Activated naive CD8-positive, alpha-beta T cell treated with anti-CD3 and anti-CD28 coated beads for 36 hours (primary cell): ENCODE measurements around the gene PRR19. TPM values are rescaled to one million over a fixed set of nuclear protein-coding genes. Genes with fewer than 3 reads are reported as not detected.
A peak's percentile ranks its signal among the peaks of the same experiment; 100 is the strongest.

ENCODE experiments used
- DNase-seq: peaks from one replicate; pipeline ENCODE4 v3.0.0; 2021
- H3K27ac Mint-ChIP-seq: one replicate; pipeline ENCODE4 v1.8.0; 2022; ENCODE audit warnings: mild to moderate bottlenecking, moderate library complexity, mixed read lengths
- H3K27me3 Mint-ChIP-seq: one replicate; pipeline ENCODE4 v1.8.0; 2022; ENCODE audit warnings: mild to moderate bottlenecking, mixed read lengths
- H3K36me3 Mint-ChIP-seq: one replicate; pipeline ENCODE4 v1.8.0; 2021; ENCODE audit warnings: mild to moderate bottlenecking, mixed read lengths
- H3K4me1 Mint-ChIP-seq: one replicate; pipeline ENCODE4 v1.8.0; 2021; ENCODE audit warnings: mixed read lengths
- H3K4me3 Mint-ChIP-seq: one replicate; pipeline ENCODE4 v1.8.0; 2022; ENCODE audit warnings: mild to moderate bottlenecking, moderate library complexity, mixed read lengths
- H3K9me3 Mint-ChIP-seq: one replicate; pipeline ENCODE4 v1.8.0; 2022; ENCODE audit warnings: mixed read lengths
- total RNA-seq, 2 experiments: library from RNA; stranded (reverse); gene quantifications; one replicate each; pipeline ENCODE4 v1.2.3, GENCODE V29; 2021

Gene PRR19
- total RNA-seq, 2 experiments from 2014 or later: 0.52 to 0.92 TPM

DNA sequence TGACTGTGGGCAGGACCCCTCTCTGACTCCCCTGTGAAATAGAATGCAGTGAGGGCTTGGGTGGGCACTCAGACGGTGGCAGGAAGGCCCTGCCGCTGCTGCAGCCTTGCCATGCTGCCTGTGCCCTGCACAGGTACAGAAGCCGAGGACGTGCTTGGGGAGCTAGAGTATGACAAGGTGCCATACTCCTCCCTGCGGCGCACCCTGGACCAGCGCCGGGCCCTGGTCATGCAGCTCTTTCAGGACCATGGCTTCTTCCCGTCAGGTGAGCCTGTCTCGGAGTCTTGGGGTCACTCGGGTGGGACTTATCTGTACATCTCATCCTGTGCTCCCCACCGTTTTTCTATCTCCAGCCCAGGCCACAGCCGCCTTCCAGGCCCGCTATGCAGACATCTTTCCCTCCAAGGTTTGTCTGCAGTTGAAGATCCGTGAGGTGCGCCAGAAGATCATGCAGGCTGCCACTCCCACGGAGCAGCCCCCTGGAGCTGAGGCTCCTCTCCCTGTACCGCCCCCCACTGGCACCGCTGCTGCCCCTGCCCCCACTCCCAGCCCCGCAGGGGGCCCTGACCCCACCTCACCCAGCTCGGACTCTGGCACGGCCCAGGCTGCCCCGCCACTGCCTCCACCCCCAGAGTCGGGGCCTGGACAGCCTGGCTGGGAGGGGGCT lies 7.3 kb upstream of the PRR19 start:
- no peak overlapping the region for H3K27ac Mint-ChIP-seq
- H3K4me1 Mint-ChIP-seq: peaks cover 4% of the 10 kb centered on the region
- H3K9me3 Mint-ChIP-seq: no peaks in the 10 kb centered on the region
- H3K4me3 Mint-ChIP-seq: no peak overlapping the region
- no peaks in the 10 kb centered on the region for H3K27me3 Mint-ChIP-seq
- no peak for DNase-seq
- peaks cover 12% of the 10 kb centered on the region for H3K36me3 Mint-ChIP-seq

- no peaks in the 10 kb centered on the region for H3K9me3 Mint-ChIP-seq
- peaks cover 4% of the 10 kb centered on the region for H3K4me1 Mint-ChIP-seq
- no peak overlapping the region for H3K27ac Mint-ChIP-seq
- H3K27me3 Mint-ChIP-seq: no peaks in the 10 kb centered on the region
- H3K36me3 Mint-ChIP-seq: peaks cover 12% of the 10 kb centered on the region
- no peak overlapping the region for H3K4me3 Mint-ChIP-seq
- no peak for DNase-seq
These were observed 6.6 kb upstream of the PRR19 start for GRCh38 chr19:42295342-42295741.

GRCh38 chr19:42295831-42296525 lies 6.0 kb upstream of the PRR19 start:
- H3K36me3 Mint-ChIP-seq: peaks cover 13% of the 10 kb centered on the region
- H3K4me3 Mint-ChIP-seq: no peak overlapping the region
- H3K27ac Mint-ChIP-seq: peak overlapping the region; percentile 48
- peak; percentile 86 for DNase-seq
- H3K27me3 Mint-ChIP-seq: no peaks in the 10 kb centered on the region
- H3K4me1 Mint-ChIP-seq: peaks cover 4% of the 10 kb centered on the region
- H3K9me3 Mint-ChIP-seq: no peaks in the 10 kb centered on the region

- Mint-ChIP-seq H3K4me3 (no peak overlapping the region), H3K27ac (no peak overlapping the region), H3K9me3 (no peaks in the 10 kb centered on the region), H3K4me1 (peaks cover 10% of the 10 kb centered on the region), H3K27me3 (no peaks in the 10 kb centered on the region), H3K36me3 (peaks cover 9% of the 10 kb centered on the region)
- DNase-seq: no peak
These were observed 4.9 kb upstream of the PRR19 start for GRCh38 chr19:42297039-42297438.

- H3K27me3 Mint-ChIP-seq: no peaks in the 10 kb centered on the region
- H3K4me3 Mint-ChIP-seq: peak overlapping the region; percentile 84
- no peaks in the 10 kb centered on the region for H3K9me3 Mint-ChIP-seq
- peaks cover 16% of the 10 kb centered on the region for H3K4me1 Mint-ChIP-seq
- no peak for DNase-seq
- H3K36me3 Mint-ChIP-seq: peaks cover 3% of the 10 kb centered on the region
- H3K27ac Mint-ChIP-seq: peak overlapping the region; percentile 90
These were observed 1.2 kb downstream of the PRR19 start for GRCh38 chr19:42303101-42303464.

GRCh38 chr19:42303876-42304275 lies 1.9 kb downstream of the PRR19 start:
- peaks cover 3% of the 10 kb centered on the region for H3K36me3 Mint-ChIP-seq
- no peak for DNase-seq
- peaks cover 16% of the 10 kb centered on the region for H3K4me1 Mint-ChIP-seq
- no peaks in the 10 kb centered on the region for H3K9me3 Mint-ChIP-seq
- H3K4me3 Mint-ChIP-seq: no peak overlapping the region
- no peak overlapping the region for H3K27ac Mint-ChIP-seq
- H3K27me3 Mint-ChIP-seq: no peaks in the 10 kb centered on the region

GRCh38 chr19:42306646-42307045 lies 4.7 kb downstream of the PRR19 start:
- Mint-ChIP-seq H3K27me3 (peaks cover 10% of the 10 kb centered on the region), H3K4me3 (no peak overlapping the region)

DNA sequence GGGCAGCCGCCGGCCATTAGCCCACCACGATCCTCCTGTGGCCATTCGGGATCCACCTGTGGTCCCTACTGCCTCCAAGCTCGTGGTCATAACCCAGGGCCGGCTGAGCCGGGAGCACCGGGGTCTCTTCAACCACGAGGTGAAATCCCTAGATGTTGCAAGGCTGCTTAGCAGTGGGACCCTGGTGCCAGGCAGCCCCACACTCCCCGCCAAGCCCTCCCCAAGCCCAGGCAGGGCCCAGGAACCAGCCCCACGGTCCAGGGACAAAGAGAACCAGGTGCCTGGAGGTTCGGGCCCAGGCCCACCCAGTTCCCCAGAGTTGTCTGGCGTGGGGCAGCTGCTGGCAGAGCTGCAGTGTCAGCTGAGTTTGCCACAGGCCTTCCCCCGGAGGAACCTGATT lies 7.8 kb downstream of the PRR19 start:
- Mint-ChIP-seq H3K36me3 (no peaks in the 10 kb centered on the region), H3K27ac (no peak overlapping the region), H3K4me1 (peaks cover 10% of the 10 kb centered on the region), H3K4me3 (no peak overlapping the region), H3K9me3 (no peaks in the 10 kb centered on the region), H3K27me3 (peaks cover 40% of the 10 kb centered on the region)
- DNase-seq: no peak

More at GRCh38 chr19:42306646-42307045, 4.7 kb downstream of the PRR19 start:
- H3K36me3 Mint-ChIP-seq: no peaks in the 10 kb centered on the region
- DNase-seq: no peak
- H3K9me3 Mint-ChIP-seq: no peaks in the 10 kb centered on the region
- H3K27ac Mint-ChIP-seq: no peak overlapping the region
- peaks cover 12% of the 10 kb centered on the region for H3K4me1 Mint-ChIP-seq

- H3K4me1 Mint-ChIP-seq: peaks cover 12% of the 10 kb centered on the region
These were observed 9.7 kb downstream of the PRR19 start for GRCh38 chr19:42311657-42312056.

DNA sequence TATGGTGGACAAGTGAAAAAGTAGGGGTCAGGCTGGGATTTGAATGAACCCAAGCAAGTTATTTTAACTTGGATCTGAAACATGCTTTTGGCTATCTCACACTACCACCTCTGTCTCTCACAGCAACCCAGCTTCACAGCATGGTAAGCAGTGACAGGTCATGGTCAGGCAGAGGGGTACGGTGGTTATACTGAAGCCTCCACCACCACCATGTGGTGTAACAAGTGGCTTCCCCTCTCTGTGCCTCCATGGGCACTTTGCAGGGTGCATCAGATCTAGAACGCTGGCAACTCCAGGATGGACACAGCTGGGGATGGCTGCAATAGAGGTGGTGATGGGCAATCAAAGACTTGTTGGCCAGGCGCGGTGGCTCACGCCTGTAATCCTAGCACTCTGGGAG lies 10.4 kb downstream of the PRR19 start:
- no peaks in the 10 kb centered on the region for H3K36me3 Mint-ChIP-seq
- H3K9me3 Mint-ChIP-seq: no peaks in the 10 kb centered on the region
- DNase-seq: no peak
- H3K4me3 Mint-ChIP-seq: peak overlapping the region; percentile 70
- peaks cover 16% of the 10 kb centered on the region for H3K4me1 Mint-ChIP-seq
- H3K27ac Mint-ChIP-seq: no peak overlapping the region
- H3K27me3 Mint-ChIP-seq: peaks cover 46% of the 10 kb centered on the region

More at GRCh38 chr19:42311657-42312056, 9.7 kb downstream of the PRR19 start:
- H3K4me3 Mint-ChIP-seq: no peak overlapping the region
- no peak overlapping the region for H3K27ac Mint-ChIP-seq
- no peaks in the 10 kb centered on the region for H3K9me3 Mint-ChIP-seq
- no peak for DNase-seq
- no peaks in the 10 kb centered on the region for H3K36me3 Mint-ChIP-seq
- H3K27me3 Mint-ChIP-seq: peaks cover 46% of the 10 kb centered on the region

- peak within 1 kb of the TSS; percentile 70 for H3K4me3 Mint-ChIP-seq
- peak; percentile 68 for DNase-seq
- H3K4me1 Mint-ChIP-seq: peaks cover 16% of the 10 kb centered on the region
- no peaks in the 10 kb centered on the region for H3K9me3 Mint-ChIP-seq
- no peaks in the 10 kb centered on the region for H3K36me3 Mint-ChIP-seq
- peaks cover 46% of the 10 kb centered on the region for H3K27me3 Mint-ChIP-seq
- no peak within 1 kb of the TSS for H3K27ac Mint-ChIP-seq
These were observed 11.3 kb downstream of the PRR19 start, which contains the start of gene TMEM145 for GRCh38 chr19:42313096-42313839. Gene TMEM145 (plus strand): TSS chr19:42313309. CDS start chr19:42313377, 68 bp downstream.

DNA sequence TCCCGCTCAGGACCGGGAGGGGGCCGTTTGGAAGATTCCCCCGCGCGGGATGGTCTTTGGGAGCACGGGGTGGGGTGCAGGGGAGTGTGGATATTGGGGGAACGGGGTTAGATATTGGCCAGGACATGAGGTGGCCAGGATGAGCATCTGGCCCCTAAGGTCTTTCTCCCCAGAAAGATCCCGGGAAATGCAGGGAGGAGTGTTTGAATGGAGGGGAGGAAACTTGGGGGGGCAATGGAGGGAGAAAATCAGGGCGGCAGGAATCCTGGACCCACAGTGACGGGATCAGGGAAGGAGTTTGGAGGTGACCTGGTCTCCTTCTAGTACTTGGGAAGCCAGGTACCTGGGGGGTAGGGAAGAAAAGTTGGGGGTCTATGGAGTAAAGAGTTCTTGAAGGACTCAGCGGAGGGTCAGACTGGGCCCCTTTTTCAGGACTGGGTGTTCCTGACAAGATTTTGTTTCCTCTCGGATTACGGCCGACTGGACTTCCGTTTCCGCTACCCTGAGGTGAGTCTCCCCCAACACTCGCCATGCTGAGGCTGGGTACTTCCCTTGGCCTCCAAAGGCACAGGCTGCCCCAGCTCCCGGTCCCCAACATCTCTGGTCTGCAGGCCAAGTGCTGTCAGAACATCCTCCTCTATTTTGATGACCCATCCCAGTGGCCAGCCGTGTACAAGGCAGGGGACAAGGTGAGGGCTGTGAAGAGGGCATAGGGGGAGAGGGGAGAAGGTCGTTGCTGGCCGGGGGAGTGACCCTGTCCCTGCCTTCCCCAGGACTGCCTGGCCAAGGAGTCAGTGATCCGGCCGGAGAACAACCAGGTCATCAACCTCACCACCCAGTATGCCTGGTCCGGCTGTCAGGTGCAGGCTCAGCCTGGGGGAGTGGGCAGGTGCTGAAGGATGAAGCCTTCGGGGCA lies 12.2 kb downstream of the PRR19 start:
- H3K9me3 Mint-ChIP-seq: no peaks in the 10 kb centered on the region

DNA sequence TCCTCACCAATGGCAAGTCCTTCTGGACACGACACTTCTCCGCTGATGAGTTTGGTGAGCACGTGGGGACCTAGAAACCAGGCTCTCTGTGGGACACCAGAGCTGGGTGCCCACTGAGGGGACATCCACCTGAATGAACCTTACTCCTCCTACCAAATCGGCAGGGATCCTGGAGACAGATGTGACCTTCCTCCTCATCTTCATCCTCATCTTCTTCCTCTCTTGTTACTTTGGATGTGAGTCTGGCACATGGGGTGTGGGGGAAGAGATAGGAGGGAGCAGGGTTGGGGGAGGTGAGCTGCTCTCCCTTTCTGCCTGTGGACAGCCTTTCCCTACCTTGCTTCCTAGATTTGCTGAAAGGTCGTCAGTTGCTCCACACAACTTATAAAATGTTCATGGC lies 13.1 kb downstream of the PRR19 start:
- Mint-ChIP-seq H3K27ac (no peak overlapping the region), H3K4me3 (no peak overlapping the region), H3K9me3 (no peaks in the 10 kb centered on the region), H3K36me3 (no peaks in the 10 kb centered on the region), H3K4me1 (peaks cover 16% of the 10 kb centered on the region), H3K27me3 (peaks cover 46% of the 10 kb centered on the region)
- no peak for DNase-seq

More for the DNA sequence above, 12.2 kb downstream of the PRR19 start:
- peaks cover 16% of the 10 kb centered on the region for H3K4me1 Mint-ChIP-seq
- no peak overlapping the region for H3K27ac Mint-ChIP-seq
- H3K4me3 Mint-ChIP-seq: peak overlapping the region; percentile 54
- peaks cover 46% of the 10 kb centered on the region for H3K27me3 Mint-ChIP-seq
- no peak for DNase-seq
- H3K36me3 Mint-ChIP-seq: no peaks in the 10 kb centered on the region
